Spleen (tissue), 11 donors: ENCODE data around the gene PNRC2. TPM values are rescaled to one million over a fixed set of nuclear protein-coding genes. Genes with fewer than 3 reads are reported as not detected.

ENCODE experiments used
- DNase-seq: peaks from one replicate; pipeline ENCODE4 v3.0.0-alpha.2; 2020
- H3K27ac ChIP-seq, 8 donors: fragments of 200-600 bp; sonication (generic) in 7 of 8; 1 replicate in 4 of 8; 2 replicates in 4 of 8; pipeline versions ENCODE4 v1.5.0 to v1.8.0; 2016 to 2021; ENCODE audit warnings: inconsistent platforms in 4 of 8, mild to moderate bottlenecking in 4 of 8, moderate library complexity in 1 of 8
- H3K27me3 ChIP-seq, 7 donors: fragments of 200-600 bp; sonication (generic) in 6 of 7; replicated peaks in 1 of 7; 1 replicate in 4 of 7; 2 replicates in 3 of 7; pipeline versions ENCODE4 v1.5.0 to v1.8.0; 2016 to 2021; ENCODE audit warnings: inconsistent platforms in 3 of 7, mild to moderate bottlenecking in 1 of 7
- H3K36me3 ChIP-seq, 6 donors: fragments of 200-600 bp; sonication (generic) in 5 of 6; 1 replicate in 4 of 6; 2 replicates in 2 of 6; pipeline versions ENCODE4 v1.5.0 to v1.8.0; 2016 to 2021; ENCODE audit warnings: inconsistent platforms in 2 of 6
- H3K4me1 ChIP-seq, 6 donors: fragments of 200-600 bp; sonication (generic) in 5 of 6; 1 replicate in 3 of 6; 2 replicates in 3 of 6; pipeline versions ENCODE4 v1.5.0 to v1.8.0; 2016 to 2021; ENCODE audit warnings: inconsistent platforms in 3 of 6
- H3K4me3 ChIP-seq, 8 donors: fragments of 200-600 bp; sonication (generic) in 7 of 8; 1 replicate in 4 of 8; 2 replicates in 4 of 8; pipeline versions ENCODE4 v1.5.0 to v1.8.0; 2016 to 2021; ENCODE audit warnings: inconsistent platforms in 4 of 8, mild to moderate bottlenecking in 4 of 8, moderate library complexity in 2 of 8
- H3K9me3 ChIP-seq, 8 donors: fragments of 200-600 bp; sonication (generic) in 7 of 8; 1 replicate in 4 of 8; 2 replicates in 4 of 8; pipeline versions ENCODE4 v1.5.0 to v1.8.0; 2016 to 2021; ENCODE audit warnings: inconsistent platforms in 4 of 8
- CTCF ChIP-seq, 11 experiments: fragments of 200-600 bp in 7 of 11; fragments of 450-650 bp in 4 of 11; sonication (generic) in 4 of 11; IDR thresholded peaks in 8 of 11; conservative IDR thresholded peaks in 3 of 11; 1 replicate in 7 of 11; 2 replicates in 4 of 11; pipeline versions ENCODE4 v1.4.0 to v1.8.0; 2016 to 2021; ENCODE audit warnings: antibody characterized with exemption in 11 of 11, inconsistent platforms in 4 of 11, mild to moderate bottlenecking in 1 of 11
- POLR2A ChIP-seq, 3 donors: fragments of 450-650 bp; IDR thresholded peaks; one replicate each; pipeline ENCODE4 v1.5.1; 2017; ENCODE audit warnings: antibody characterized with exemption in 3 of 3, mild to moderate bottlenecking in 1 of 3
- POLR2AphosphoS5 ChIP-seq, 3 donors: sonication (generic); formaldehyde crosslinking; IDR thresholded peaks; one replicate each; pipeline ENCODE4 v1.5.1; 2017; ENCODE audit warnings: antibody characterized with exemption in 3 of 3
- WGBS, 5 donors: extraction: QIAGEN DNeasy Blood & Tissue Kit in 3 of 5; methylation state at CpG; one replicate each; pipeline versions ENCODE4 v1.1.5 to v1.1.7; 2013 to 2018; 5-methylcytosine and 5-hydroxymethylcytosine counted together
- intact Hi-C: fragments of 100-400 bp; cut with DNase I; formaldehyde crosslinking; loops from one replicate; pipeline ENCODE4 v1.15.0; 2023; ENCODE audit warnings: low total_unique reads
- polyA plus RNA-seq, 3 donors: library from polyadenylated mRNA; stranded (reverse); fragments of 200-250 nt; gene quantifications; one replicate each; pipeline ENCODE4 v1.2.1, GENCODE V29; 2013
- total RNA-seq, 7 donors: library from RNA; depleted of rRNA in 3 of 7; stranded (reverse); fragments of >200 nt in 3 of 7; fragmentation: NEBNext Ultra II Directional in 4 of 7; extraction: Animal tissue kit (Norgen Biotek cat#: 25700) in 4 of 7; gene quantifications; one replicate each; pipeline versions ENCODE4 v1.1.0 to v1.2.1, GENCODE V29; 2016 to 2021
- donor health status: healthy with polysubstance abuse.
- donor health status: DM: no; HTN: no; CAD: no; lungs with moderate emphysema.
- donor health status: DM: no; HTN: no; CAD: no.
- donor health status: Bipolar disorder and iron deficiency.
- donor health status: healthy.
- donor health status: DM: no; HTN: no; CAD: no.
- donor health status: DM: yes; HTN: yes; CAD: no.

Gene PNRC2
- total and polyA plus RNA-seq, 10 donors: 83.0 to 127 (median 114) TPM

- intact Hi-C loops: no loop called here
- no peak overlapping the region for H3K27ac ChIP-seq
- 74 to 83% (median 81%) methylated on average over 3 of the region's 3 CpGs for WGBS, 5 donors
- no peaks in the 10 kb centered on the region for H3K9me3 ChIP-seq
- no peak overlapping the region for H3K4me3 ChIP-seq
- H3K27me3 ChIP-seq: no peaks in the 10 kb centered on the region
- DNase-seq: no peak
- no peaks in the 10 kb centered on the region for H3K4me1 ChIP-seq
- no peaks in the 10 kb centered on the region for H3K36me3 ChIP-seq
- TF ChIP-seq POLR2A (IDR thresholded peaks at IDR 0.05) (no peak), POLR2AphosphoS5 (IDR thresholded peaks at IDR 0.05) (no peak), CTCF (IDR thresholded peaks at IDR 0.05 in 8 of 11, conservative IDR thresholded peaks at IDR 0.05 in 3 of 11) (no peak)
Observed at GRCh38 chr1:23999156-23999671, 39.6 kb downstream of the PNRC2 start.

- Histone ChIP-seq H3K27me3 (peaks cover 0 to 7% (median 0%) of the 10 kb centered on the region in 7 donors), H3K4me1 (no peaks in the 10 kb centered on the region), H3K4me3 (no peak overlapping the region), H3K36me3 (no peaks in the 10 kb centered on the region), H3K9me3 (peaks cover 0 to 6% (median 0%) of the 10 kb centered on the region in 8 donors), H3K27ac (no peak overlapping the region)
- 75 to 91% (median 84%) methylated on average over 2 of the region's 2 CpGs for WGBS, 5 donors
- intact Hi-C loops: no loop called here
- DNase-seq: no peak
- no peak for TF ChIP-seq POLR2AphosphoS5 (IDR thresholded peaks at IDR 0.05)
- TF ChIP-seq CTCF (IDR thresholded peaks at IDR 0.05 in 8 of 11, conservative IDR thresholded peaks at IDR 0.05 in 3 of 11): no peak
- no peak for TF ChIP-seq POLR2A (IDR thresholded peaks at IDR 0.05)
Observed at GRCh38 chr1:24002695-24003094, 43.1 kb downstream of the PNRC2 start.

GRCh38 chr1:24003331-24003972 is 43.8 kb downstream of the PNRC2 start:
- no peak overlapping the region for H3K4me3 ChIP-seq
- peaks cover 0 to 6% (median 0%) of the 10 kb centered on the region in 8 donors for H3K9me3 ChIP-seq
- TF ChIP-seq CTCF (IDR thresholded peaks at IDR 0.05 in 8 of 11, conservative IDR thresholded peaks at IDR 0.05 in 3 of 11): no peak
- no peak for TF ChIP-seq POLR2AphosphoS5 (IDR thresholded peaks at IDR 0.05)
- TF ChIP-seq POLR2A (IDR thresholded peaks at IDR 0.05): no peak
- 29 to 47% (median 37%) methylated on average over 4 of the region's 4 CpGs for WGBS, 5 donors
- no peaks in the 10 kb centered on the region for H3K36me3 ChIP-seq
- H3K27me3 ChIP-seq: peaks cover 0 to 7% (median 0%) of the 10 kb centered on the region in 7 donors
- no peaks in the 10 kb centered on the region for H3K4me1 ChIP-seq
- no peak for DNase-seq
- intact Hi-C loops: no loop called here
- no peak overlapping the region for H3K27ac ChIP-seq

GRCh38 chr1:24004132-24004531 is 44.5 kb downstream of the PNRC2 start:
- no peak overlapping the region for H3K4me3 ChIP-seq
- H3K9me3 ChIP-seq: peaks cover 0 to 6% (median 0%) of the 10 kb centered on the region in 8 donors
- intact Hi-C loops: no loop called here
- H3K27ac ChIP-seq: no peak overlapping the region
- no peaks in the 10 kb centered on the region for H3K36me3 ChIP-seq
- WGBS, 5 donors: 89 to 94% (median 94%) methylated on average over 5 of the region's 5 CpGs
- peaks cover 0 to 7% (median 0%) of the 10 kb centered on the region in 7 donors for H3K27me3 ChIP-seq
- H3K4me1 ChIP-seq: no peaks in the 10 kb centered on the region
- TF ChIP-seq POLR2A (IDR thresholded peaks at IDR 0.05) (no peak), POLR2AphosphoS5 (IDR thresholded peaks at IDR 0.05) (no peak), CTCF (IDR thresholded peaks at IDR 0.05 in 8 of 11, conservative IDR thresholded peaks at IDR 0.05 in 3 of 11) (no peak)
- no peak for DNase-seq
